SK-N-SH treated with all-trans-retinoic acid at 6 μM for 48 hours (cell line): ENCODE results near the gene HS6ST2.

ENCODE experiments used
- ATAC-seq: fragments of 200-7000 bp; cut with Tn5 transposase; 3 replicates; pipeline ENCODE4 v1.9.1; 2020; ENCODE audit warnings: mild to moderate bottlenecking, moderate library complexity
- BACH2 ChIP-seq: fragments of 250-450 bp; sonication (Bioruptor Pico); IDR thresholded peaks from 2 replicates; pipeline ENCODE4 v1.9.0; 2021; ENCODE audit warnings: mild to moderate bottlenecking, borderline replicate concordance
- CREB5 ChIP-seq: fragments of 250-450 bp; sonication (Bioruptor Pico); IDR thresholded peaks from 2 replicates; pipeline ENCODE4 v1.5.1; 2020; ENCODE audit warnings: low read depth, mild to moderate bottlenecking, moderate library complexity
- CSDC2 ChIP-seq: fragments of 250-450 bp; sonication (Bioruptor Pico); IDR thresholded peaks from 2 replicates; pipeline ENCODE4 v1.5.0; 2020; ENCODE audit warnings: mild to moderate bottlenecking, moderate library complexity
- CSRNP3 ChIP-seq: fragments of 250-450 bp; sonication (Bioruptor Pico); IDR thresholded peaks from 2 replicates; pipeline ENCODE4 v1.5.1; 2021; ENCODE audit warnings: mild to moderate bottlenecking, moderate library complexity
- ESRRG ChIP-seq: fragments of 250-450 bp; sonication (Bioruptor Pico); IDR thresholded peaks from 2 replicates; pipeline ENCODE4 v1.6.1; 2021; ENCODE audit warnings: mild to moderate bottlenecking
- GLIS3 ChIP-seq: fragments of 250-450 bp; sonication (Bioruptor Pico); IDR thresholded peaks from 2 replicates; pipeline ENCODE4 v1.5.0; 2020; ENCODE audit warnings: mild to moderate bottlenecking, moderate library complexity
- ISL1 ChIP-seq: fragments of 250-450 bp; sonication (Bioruptor Pico); IDR thresholded peaks from 2 replicates; pipeline ENCODE4 v2.1.2; 2022; ENCODE audit warnings: mild to moderate bottlenecking, moderate library complexity
- OSR1 ChIP-seq: fragments of 250-450 bp; sonication (Bioruptor Pico); IDR thresholded peaks from 2 replicates; pipeline ENCODE4 v1.8.0; 2022; ENCODE audit warnings: moderate library complexity, mild to moderate bottlenecking, inconsistent platforms
- POU6F1 ChIP-seq: fragments of 250-450 bp; sonication (Bioruptor Pico); IDR thresholded peaks from 2 replicates; pipeline ENCODE4 v1.8.0; 2021; ENCODE audit warnings: low read depth, mild to moderate bottlenecking, moderate library complexity, borderline replicate concordance
- RARB ChIP-seq: fragments of 250-450 bp; sonication (Bioruptor Pico); IDR thresholded peaks from 2 replicates; pipeline ENCODE4 v1.8.0; 2021; ENCODE audit warnings: mild to moderate bottlenecking, moderate library complexity
- TCF4 ChIP-seq: fragments of 250-450 bp; sonication (Bioruptor Pico); IDR thresholded peaks from 2 replicates; pipeline ENCODE4 v1.8.0; 2021; ENCODE audit warnings: mild to moderate bottlenecking, moderate library complexity, borderline replicate concordance
- TOX ChIP-seq: fragments of 250-450 bp; sonication (Bioruptor Pico); IDR thresholded peaks from 2 replicates; pipeline ENCODE4 v1.8.0; 2021; ENCODE audit warnings: mild to moderate bottlenecking, moderate library complexity, borderline replicate concordance
- TSHZ2 ChIP-seq: fragments of 250-450 bp; sonication (Bioruptor Pico); IDR thresholded peaks from 2 replicates; pipeline ENCODE4 v1.5.0; 2020; ENCODE audit warnings: mild to moderate bottlenecking, moderate library complexity
- ZC3H10 ChIP-seq: fragments of 250-450 bp; sonication (Bioruptor Pico); IDR thresholded peaks from 2 replicates; pipeline ENCODE4 v1.5.1; 2021; ENCODE audit warnings: mild to moderate bottlenecking, moderate library complexity
- ZFP3 ChIP-seq: fragments of 250-450 bp; sonication (Bioruptor Pico); IDR thresholded peaks from 2 replicates; pipeline ENCODE4 v1.5.0; 2020; ENCODE audit warnings: mild to moderate bottlenecking, moderate library complexity
- ZNF565 ChIP-seq: fragments of 450-650 bp; formaldehyde crosslinking; conservative IDR thresholded peaks from 2 replicates; pipeline ENCODE4 v1.5.0; 2020; ENCODE audit warnings: low read depth, mild to moderate bottlenecking, moderate library complexity
- ZNF70 ChIP-seq: fragments of 450-650 bp; formaldehyde crosslinking; IDR thresholded peaks from 2 replicates; pipeline ENCODE4 v1.5.0; 2020; ENCODE audit warnings: mild to moderate bottlenecking, moderate library complexity

HS6ST2 gene

GRCh38 chrX:132634521-132634920 lies 323.9 kb downstream of the HS6ST2 start:
- no peak for TF ChIP-seq GLIS3 (CRISPR knock-in tag)
- TF ChIP-seq TSHZ2 (CRISPR knock-in tag), result no peak
- TF ChIP-seq CREB5 (CRISPR knock-in tag), result no peak
- TF ChIP-seq ZNF565 (CRISPR knock-in tag), result no peak
- no peak for TF ChIP-seq TOX (CRISPR knock-in tag)
- TF ChIP-seq BACH2 (CRISPR knock-in tag), result no peak
- TF ChIP-seq TCF4 (CRISPR knock-in tag), result no peak
- no peak for TF ChIP-seq RARB (CRISPR knock-in tag)
- no peak for TF ChIP-seq ISL1 (CRISPR knock-in tag)
- no peak for TF ChIP-seq ZNF70 (CRISPR knock-in tag)
- no peak for TF ChIP-seq OSR1 (CRISPR knock-in tag)
- no peak for TF ChIP-seq ZFP3 (CRISPR knock-in tag)
- TF ChIP-seq POU6F1 (CRISPR knock-in tag), result no peak
- no peak for TF ChIP-seq CSRNP3 (CRISPR knock-in tag)
- TF ChIP-seq ESRRG (CRISPR knock-in tag), result no peak

GRCh38 chrX:132631579-132632232 lies 326.7 kb downstream of the HS6ST2 start:
- ATAC-seq, result peak; percentile 91
- TF ChIP-seq BACH2 (CRISPR knock-in tag) (no peak), CSDC2 (CRISPR knock-in tag) (no peak), ISL1 (CRISPR knock-in tag) (no peak), POU6F1 (CRISPR knock-in tag) (no peak), ZC3H10 (CRISPR knock-in tag) (no peak), OSR1 (CRISPR knock-in tag) (no peak), TCF4 (CRISPR knock-in tag) (no peak), TSHZ2 (CRISPR knock-in tag) (no peak)
- TF ChIP-seq, all 23 proteins: peak for 0

More at GRCh38 chrX:132634521-132634920, 323.9 kb downstream of the HS6ST2 start:
- no peak for ATAC-seq
